PC-9 (cell line): Measurements from ENCODE around the gene EXD3. TPM values are rescaled to one million over a fixed set of nuclear protein-coding genes. Genes with fewer than 3 reads are reported as not detected.

Source experiments
- BruUV-seq: library from RNA; stranded (reverse); fragments of 400-500 nt; replicated peaks from 2 replicates; lab custom pipeline; 2021; lab: Mats Ljungman, UMichigan
- CTCF ChIA-PET: fragments of 300-600 bp; sonication (Branson Sonifier 250); formaldehyde crosslinking; loops from one replicate; lab custom pipeline; 2022; ENCODE audit warnings: antibody characterized with exemption; lab: Charles Lee
- POLR2A ChIA-PET: fragments of 300-600 bp; sonication (Branson Sonifier 250); formaldehyde crosslinking; loops from one replicate; lab custom pipeline; 2022; ENCODE audit warnings: antibody characterized with exemption; ENCODE audit not compliant: unreplicated experiment; lab: Charles Lee
- DNase-seq, 2 experiments: peaks; one replicate each; pipeline versions ENCODE4 v3.0.0 to v3.0.0-alpha.2; 2015 to 2022; ENCODE audit warnings: mixed read lengths in 1 of 2
- H2AFZ ChIP-seq: fragments of 200-600 bp; sonication (generic); 2 replicates; pipeline ENCODE4 v1.8.1; 2017; ENCODE audit warnings: antibody characterized with exemption
- H3F3A ChIP-seq: fragments of 200-600 bp; sonication (generic); 2 replicates; pipeline ENCODE4 v1.8.1; 2017; ENCODE audit warnings: antibody characterized with exemption, mild to moderate bottlenecking, low read depth; ENCODE audit not compliant: insufficient read depth
- H3K27ac ChIP-seq: fragments of 200-600 bp; sonication (generic); 2 replicates; pipeline ENCODE4 v1.6.1; 2016; ENCODE audit warnings: mixed run types
- H3K27me3 ChIP-seq: fragments of 200-600 bp; sonication (generic); 2 replicates; pipeline ENCODE4 v1.6.1; 2016; ENCODE audit warnings: low read depth, mixed run types; ENCODE audit not compliant: insufficient read depth
- H3K36me3 ChIP-seq: fragments of 200-600 bp; sonication (generic); 2 replicates; pipeline ENCODE4 v1.6.1; 2016; ENCODE audit warnings: low read depth, mixed run types
- H3K4me1 ChIP-seq: fragments of 200-600 bp; sonication (generic); replicated peaks from 2 replicates; pipeline ENCODE4 v1.6.1; 2016; ENCODE audit warnings: mixed run types; ENCODE audit not compliant: insufficient read depth
- H3K4me2 ChIP-seq: fragments of 200-600 bp; sonication (generic); 2 replicates; pipeline ENCODE4 v1.6.1; 2017; ENCODE audit warnings: mixed run types
- H3K4me3 ChIP-seq: fragments of 200-600 bp; sonication (generic); 2 replicates; pipeline ENCODE4 v1.6.1; 2016; ENCODE audit warnings: mixed run types
- H3K79me2 ChIP-seq: fragments of 200-600 bp; sonication (generic); 2 replicates; pipeline ENCODE4 v1.6.1; 2017; ENCODE audit warnings: low read depth, mixed run types
- H3K9me2 ChIP-seq: fragments of 200-600 bp; sonication (generic); 2 replicates; pipeline ENCODE4 v1.8.1; 2017; ENCODE audit warnings: mild to moderate bottlenecking; ENCODE audit not compliant: insufficient read depth
- H3K9me3 ChIP-seq: fragments of 200-600 bp; sonication (generic); 2 replicates; pipeline ENCODE4 v1.8.1; 2016; ENCODE audit warnings: low read depth; ENCODE audit not compliant: insufficient read depth
- H4K20me1 ChIP-seq: fragments of 200-600 bp; sonication (generic); 2 replicates; pipeline ENCODE4 v1.8.1; 2017; ENCODE audit not compliant: insufficient read depth
- CTCF ChIP-seq: fragments of 200-600 bp; sonication (generic); conservative IDR thresholded peaks from 2 replicates; pipeline ENCODE4 v1.6.1; 2017; ENCODE audit warnings: mixed run types, antibody characterized with exemption, mild to moderate bottlenecking, moderate library complexity
- EZH2 ChIP-seq: fragments of 200-600 bp; sonication (generic); IDR thresholded peaks from 2 replicates; pipeline ENCODE4 v1.8.0; 2017; ENCODE audit warnings: antibody characterized with exemption, low read depth
- intact Hi-C: fragments of 100-400 bp; cut with micrococcal nuclease; formaldehyde crosslinking; loops from one replicate; pipeline ENCODE4 v1.10.0; 2022; ENCODE audit not compliant: unreplicated experiment
- total RNA-seq: library from RNA; stranded (reverse); gene quantifications from 2 replicates; pipeline ENCODE4 v1.2.3, GENCODE V29; 2021

EXD3 gene
- total RNA-seq, 1 experiment from 2014 or later, result 23.7 TPM

DNA sequence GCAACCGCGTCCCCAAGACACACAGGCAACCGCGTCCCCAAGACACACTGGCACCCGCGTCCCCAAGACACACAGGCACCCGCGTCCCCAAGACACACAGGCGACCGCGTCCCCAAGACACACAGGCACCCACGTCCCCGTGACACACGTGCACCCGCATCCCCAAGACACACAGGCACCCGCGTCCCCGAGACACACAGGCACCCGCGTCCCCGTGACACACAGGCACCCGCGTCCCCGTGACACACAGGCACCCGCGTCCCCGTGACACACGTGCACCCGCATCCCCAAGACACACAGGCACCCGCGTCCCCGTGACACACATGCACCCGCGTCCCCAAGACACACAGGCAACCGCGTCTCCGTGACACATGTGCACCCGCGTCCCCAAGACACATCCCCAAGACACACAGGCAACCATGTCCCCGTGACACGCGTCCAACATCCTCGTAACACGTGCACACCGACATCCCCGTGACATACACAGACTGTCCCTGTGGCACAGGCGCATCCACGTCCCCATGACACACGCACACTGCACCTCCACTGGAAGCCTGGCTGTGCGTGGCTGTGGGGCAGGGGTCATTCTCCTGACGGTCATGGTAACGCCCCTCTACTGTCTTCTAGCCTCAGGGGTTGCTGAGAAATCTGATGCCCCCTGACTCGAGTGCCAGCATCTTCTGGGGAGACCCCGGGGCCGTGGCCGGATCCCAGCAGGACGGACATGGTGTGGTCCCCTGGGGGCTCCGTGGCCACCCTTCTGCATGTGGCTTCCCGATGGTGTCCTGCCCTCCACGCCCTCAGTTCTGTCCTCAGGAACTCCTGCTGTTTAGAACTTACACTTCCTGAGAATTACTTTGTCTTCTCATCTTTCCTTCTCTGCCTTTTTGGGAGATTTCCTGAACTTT lies 24.1 kb downstream of the EXD3 start:
- H2AFZ ChIP-seq, result no peak overlapping the region
- intact Hi-C loops, result no loop called here
- H3K27ac ChIP-seq, result no peak overlapping the region
- H3K27me3 ChIP-seq, result no peaks in the 10 kb centered on the region
- no peak overlapping the region for H3K4me2 ChIP-seq
- peaks cover 9% of the 10 kb centered on the region for H3K4me1 ChIP-seq
- H3F3A ChIP-seq, result peaks cover 7% of the 10 kb centered on the region; the same call in 1 of the 2 replicates
- H3K9me2 ChIP-seq, result no peaks in the 10 kb centered on the region
- BruUV-seq, result no TSS peak
- CTCF ChIA-PET, result no interaction called here
- no peaks in the 10 kb centered on the region for H3K9me3 ChIP-seq
- POLR2A ChIA-PET, result no interaction called here
- H4K20me1 ChIP-seq, result no peaks in the 10 kb centered on the region
- no peak overlapping the region for H3K4me3 ChIP-seq
- TF ChIP-seq EZH2 (no peak), CTCF (no peak)
- no peak for DNase-seq
- H3K79me2 ChIP-seq, result no peaks in the 10 kb centered on the region
- no peaks in the 10 kb centered on the region for H3K36me3 ChIP-seq

DNA sequence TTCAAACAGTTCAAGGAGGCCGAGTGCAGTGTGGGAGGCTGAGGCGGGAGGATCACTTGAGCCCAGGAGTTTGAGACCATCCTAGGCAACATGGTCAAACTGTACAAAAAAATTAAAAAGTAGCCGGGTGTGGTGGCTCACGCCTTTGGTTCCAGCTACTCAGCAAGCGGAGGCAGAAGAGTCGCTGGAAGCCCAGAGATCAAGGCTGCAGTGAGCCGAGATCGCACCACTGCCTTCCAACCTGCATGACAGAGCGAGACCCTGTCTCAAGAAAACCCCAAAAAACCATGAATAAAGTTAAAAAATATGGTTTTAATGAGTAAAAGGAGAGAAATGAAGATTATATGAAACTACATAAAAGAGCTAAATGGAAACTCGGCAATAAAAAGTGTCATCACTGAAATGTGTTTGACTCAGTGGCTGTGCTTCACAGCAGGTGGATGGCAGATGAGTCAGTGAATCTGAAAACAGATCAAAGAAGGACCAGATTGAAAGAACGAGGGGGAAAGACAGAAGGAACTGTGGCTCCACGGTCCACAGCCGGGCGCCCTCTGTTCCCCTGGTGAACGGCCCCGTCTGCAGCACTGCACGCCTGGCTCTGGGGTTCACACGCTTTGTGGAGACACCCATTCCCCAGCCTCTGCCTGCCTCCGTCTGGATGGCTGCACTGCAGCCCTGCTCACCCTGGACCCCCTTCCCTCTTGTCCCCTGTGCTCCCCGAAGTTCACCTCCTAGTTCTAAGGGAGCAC lies 25.1 kb downstream of the EXD3 start:
- ChIA-PET POLR2A (no interaction called here), CTCF (interaction anchor here (0.6 kb wide), 1 partner anchor 121 kb away, joined by 5 read pairs; no protein-coding TSS in a partner anchor)
- Histone ChIP-seq H3K9me2 (no peaks in the 10 kb centered on the region), H4K20me1 (no peaks in the 10 kb centered on the region), H3K4me3 (no peak overlapping the region), H3F3A (peaks cover 7% of the 10 kb centered on the region; the same call in 1 of the 2 replicates), H2AFZ (no peak overlapping the region), H3K79me2 (no peaks in the 10 kb centered on the region), H3K9me3 (no peaks in the 10 kb centered on the region), H3K4me1 (peaks cover 9% of the 10 kb centered on the region), H3K27ac (no peak overlapping the region), H3K36me3 (no peaks in the 10 kb centered on the region), H3K4me2 (no peak overlapping the region), H3K27me3 (no peaks in the 10 kb centered on the region)
- no peak for TF ChIP-seq CTCF
- no peak for TF ChIP-seq EZH2
- DNase-seq, result no peak
- intact Hi-C loops, result no loop called here
- BruUV-seq, result no TSS peak

- no TSS peak for BruUV-seq
Observed at GRCh38 chr9:137396634-137397367, 26.2 kb downstream of the EXD3 start.

More at GRCh38 chr9:137396634-137397367, 26.2 kb downstream of the EXD3 start:
- Histone ChIP-seq H3K27me3 (no peaks in the 10 kb centered on the region), H3K79me2 (no peaks in the 10 kb centered on the region), H3K36me3 (no peaks in the 10 kb centered on the region), H3K9me2 (no peaks in the 10 kb centered on the region), H3K4me1 (peaks cover 9% of the 10 kb centered on the region), H3K27ac (no peak overlapping the region), H3F3A (peaks cover 4% of the 10 kb centered on the region; the same call in 1 of the 2 replicates), H3K4me3 (no peak overlapping the region), H4K20me1 (no peaks in the 10 kb centered on the region), H3K9me3 (no peaks in the 10 kb centered on the region), H3K4me2 (no peak overlapping the region), H2AFZ (no peak overlapping the region)
- no peak for DNase-seq
- intact Hi-C loops, result no loop called here
- POLR2A ChIA-PET, result no interaction called here
- no peak for TF ChIP-seq CTCF
- no peak for TF ChIP-seq EZH2
- CTCF ChIA-PET, result interaction anchor here (0.6 kb wide), 1 partner anchor 120 kb away, joined by 5 read pairs; no protein-coding TSS in a partner anchor
